GM18498 (cell line): ENCODE data around the gene NACA.

ENCODE experiments used
- ATAC-seq: cut with Tn5 transposase; IDR thresholded peaks from one replicate; pipeline ENCODE4 v1.9.1; 2021; ENCODE audit warnings: mild to moderate bottlenecking, moderate library complexity; ENCODE audit not compliant: unreplicated experiment

Gene NACA

GRCh38 chr12:56694161-56694560, 30.9 kb downstream of the NACA start:
- no peak for ATAC-seq

- no peak for ATAC-seq
These were observed 36.3 kb downstream of the NACA start for GRCh38 chr12:56688846-56689109.

GRCh38 chr12:56688129-56688845, 36.8 kb downstream of the NACA start, which contains the start of gene PTGES3:
Gene PTGES3, minus strand, starts transcription at chr12:56688284. Its CDS starts 285 bp downstream, at chr12:56687999.
- ATAC-seq: peak; percentile 70

DNA sequence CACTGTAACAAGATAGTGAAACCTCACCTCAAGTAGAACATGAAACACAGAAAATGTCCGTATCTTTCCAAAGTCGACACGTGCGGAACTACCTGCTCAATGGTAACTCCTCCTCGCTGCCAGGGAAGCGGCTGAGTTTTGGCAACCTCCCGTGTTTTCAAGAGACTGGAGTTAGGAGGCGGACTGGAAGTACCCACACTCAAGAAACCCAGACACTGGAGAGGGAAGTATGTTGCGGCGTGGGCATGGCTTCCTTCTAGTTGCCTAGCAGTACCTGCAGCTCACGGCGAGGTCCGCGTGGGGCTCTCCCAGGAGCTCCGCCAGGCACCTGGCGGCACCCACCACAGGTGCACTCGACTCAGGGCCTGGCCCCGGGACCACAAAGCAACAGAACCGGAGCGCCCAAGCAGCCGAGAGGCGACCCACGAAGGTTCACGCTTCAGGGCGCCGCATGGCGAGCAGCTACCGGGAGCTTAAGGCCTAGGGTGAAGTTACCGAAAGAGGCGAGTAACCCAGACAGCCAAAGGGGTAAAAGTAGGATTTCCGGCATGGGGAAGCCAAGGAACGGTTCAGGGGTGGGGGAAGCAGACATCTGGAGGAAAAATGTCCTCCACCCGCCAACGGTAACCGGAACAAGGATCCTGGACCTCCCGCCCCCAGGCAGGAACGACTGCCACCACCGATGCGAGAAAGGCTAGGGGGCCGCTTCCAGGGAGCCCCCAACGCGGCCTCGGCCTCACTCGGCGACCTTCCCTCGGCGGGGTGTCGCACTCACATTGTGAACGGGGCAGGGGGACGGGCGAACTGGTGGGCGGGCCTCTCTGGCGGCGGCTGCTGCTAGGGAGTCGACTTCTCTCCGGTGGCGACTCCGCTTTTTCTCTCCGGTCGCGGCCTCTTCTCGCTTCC, 37.6 kb downstream of the NACA start:
- peak; percentile 36 for ATAC-seq

GRCh38 chr12:56684745-56685359, 40.2 kb downstream of the NACA start:
- no peak for ATAC-seq

- ATAC-seq: no peak
These were observed 42.8 kb downstream of the NACA start for GRCh38 chr12:56682323-56682722.

DNA sequence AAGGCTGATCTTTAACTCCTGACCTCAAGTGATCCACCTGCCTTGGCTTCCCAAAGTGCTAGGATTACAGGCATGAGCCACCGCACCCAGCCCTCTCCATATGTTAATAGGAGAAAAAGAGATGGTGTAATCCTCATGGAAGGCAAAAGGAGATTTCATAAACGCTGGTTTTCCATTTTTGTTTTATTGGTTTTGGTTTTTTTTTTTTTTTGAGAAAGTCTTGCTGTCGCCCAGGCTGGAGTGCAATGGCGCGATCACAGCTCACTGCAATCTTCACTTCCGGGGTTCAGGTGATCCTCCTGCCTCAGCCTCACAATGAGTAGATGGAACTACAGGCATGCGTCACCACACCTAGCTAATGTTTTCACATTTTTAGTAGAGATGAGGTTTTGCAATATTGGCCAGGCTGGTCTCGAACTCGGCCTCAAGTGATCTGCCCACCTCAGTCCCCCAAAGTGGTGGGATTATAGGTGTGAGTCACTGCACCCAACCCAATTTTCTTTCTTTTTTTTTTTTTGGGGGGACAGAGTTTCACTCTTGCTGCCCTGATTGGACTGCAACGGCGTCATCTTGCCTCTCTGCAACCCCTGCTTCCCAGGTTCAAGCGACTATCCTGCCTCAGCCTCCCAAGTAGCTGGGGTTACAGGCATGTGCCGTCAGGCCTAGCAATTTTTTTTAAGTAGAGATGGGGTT, 45.1 kb downstream of the NACA start:
- no peak for ATAC-seq

GRCh38 chr12:56678852-56679251, 46.2 kb downstream of the NACA start:
- ATAC-seq: no peak

GRCh38 chr12:56677680-56678079, 47.4 kb downstream of the NACA start:
- peak; percentile 68 for ATAC-seq

DNA sequence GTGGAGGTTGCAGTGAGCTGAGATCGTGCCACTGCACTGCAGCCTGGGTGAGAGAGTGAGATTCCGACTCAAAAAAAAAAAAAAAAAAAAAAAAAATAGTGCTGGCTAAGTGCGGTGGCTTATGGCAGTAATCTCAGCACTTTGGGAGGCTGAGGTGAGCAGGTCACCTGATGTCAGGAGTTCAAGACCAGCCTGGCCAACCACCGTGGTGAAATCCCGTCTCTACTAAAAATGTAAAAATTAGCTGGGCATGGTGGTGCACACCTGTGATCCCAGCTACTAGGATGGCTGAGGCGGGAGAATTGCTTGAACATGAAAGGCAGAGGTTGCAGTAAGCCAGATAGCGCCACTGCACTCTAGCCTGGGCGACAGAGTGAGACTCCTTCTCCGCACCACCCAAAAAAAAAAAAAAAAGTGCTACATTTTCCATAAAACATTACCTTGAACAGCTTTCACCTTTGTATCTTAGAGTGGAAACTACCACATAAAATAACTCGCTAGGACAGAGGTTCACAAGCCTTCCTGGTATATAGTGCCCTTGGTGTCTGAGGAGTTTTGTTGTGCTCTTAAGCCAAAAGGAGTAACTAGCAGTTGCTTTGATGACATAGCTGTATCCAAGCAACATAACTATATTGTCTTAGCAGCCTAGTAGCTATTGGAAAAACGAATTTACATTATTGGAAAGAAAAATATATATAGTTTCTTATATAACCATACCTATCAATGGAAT, 48.1 kb downstream of the NACA start:
- ATAC-seq: no peak

GRCh38 chr12:56671608-56672007, 53.5 kb downstream of the NACA start:
- no peak for ATAC-seq

DNA sequence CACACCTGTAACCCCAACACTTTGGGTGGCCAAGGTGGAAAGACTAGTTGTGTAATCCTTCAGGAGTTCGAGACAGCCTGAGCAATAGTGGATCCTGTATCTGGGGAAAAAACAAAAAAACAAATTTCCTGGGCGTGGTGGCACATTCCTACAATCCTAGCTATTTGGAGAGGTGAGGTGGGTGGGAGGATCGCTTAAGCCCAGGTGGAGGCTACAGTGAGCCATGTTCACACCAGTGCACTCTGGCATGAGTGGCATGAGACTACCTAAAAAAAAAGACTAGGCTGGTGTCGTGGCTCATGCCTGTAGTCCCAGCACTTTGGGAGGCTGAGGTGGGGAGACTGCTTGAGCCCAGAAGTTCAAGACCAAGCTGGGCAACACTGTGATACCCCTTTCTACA, 54.3 kb downstream of the NACA start:
- no peak for ATAC-seq

DNA sequence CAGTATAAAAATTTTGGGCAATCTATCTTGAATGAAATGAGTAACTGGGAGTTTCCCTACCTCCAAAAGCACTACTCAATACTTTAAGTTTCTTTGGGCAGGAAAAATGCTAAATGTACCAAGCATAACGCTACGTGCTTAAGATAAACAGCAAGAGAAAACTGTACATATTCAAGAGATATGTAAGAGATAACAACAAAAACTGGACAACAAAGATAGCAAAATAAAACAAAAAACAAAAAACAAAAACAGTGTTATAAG, 57.0 kb downstream of the NACA start:
- no peak for ATAC-seq
